Calu3 (cell line): ENCODE data around the gene DRC1. TPM values are rescaled to one million over a fixed set of nuclear protein-coding genes. Genes with fewer than 3 reads are reported as not detected.

Source experiments
- BruUV-seq: library from RNA; stranded (reverse); fragments of 400-500 nt; replicated peaks from 2 replicates; lab custom pipeline; 2021; lab: Mats Ljungman, UMichigan
- CTCF ChIA-PET: fragments of 300-600 bp; sonication (Branson Sonifier 250); formaldehyde crosslinking; loops from one replicate; lab custom pipeline; 2022; ENCODE audit warnings: antibody characterized with exemption; lab: Charles Lee
- DNase-seq: peaks from one replicate; pipeline ENCODE4 v3.0.0; 2022
- H3K27ac Mint-ChIP-seq: one replicate; pipeline ENCODE4 v1.8.0; 2022; ENCODE audit warnings: mixed read lengths; ENCODE audit not compliant: unreplicated experiment
- H3K27me3 Mint-ChIP-seq: one replicate; pipeline ENCODE4 v1.8.0; 2022; ENCODE audit warnings: mixed read lengths; ENCODE audit not compliant: unreplicated experiment
- H3K36me3 Mint-ChIP-seq: one replicate; pipeline ENCODE4 v1.8.0; 2022; ENCODE audit warnings: mild to moderate bottlenecking, moderate library complexity, mixed read lengths; ENCODE audit not compliant: insufficient read depth, unreplicated experiment
- H3K4me1 Mint-ChIP-seq: one replicate; pipeline ENCODE4 v1.8.0; 2022; ENCODE audit warnings: mild to moderate bottlenecking, low read depth, mixed read lengths; ENCODE audit not compliant: unreplicated experiment
- H3K4me3 Mint-ChIP-seq: one replicate; pipeline ENCODE4 v1.8.0; 2022; ENCODE audit warnings: mild to moderate bottlenecking, low read depth, moderate library complexity, mixed read lengths; ENCODE audit not compliant: unreplicated experiment
- H3K9me3 Mint-ChIP-seq: one replicate; pipeline ENCODE4 v1.8.0; 2022; ENCODE audit warnings: low read depth, mixed read lengths; ENCODE audit not compliant: unreplicated experiment
- CTCF ChIP-seq: fragments of 200-600 bp; IDR thresholded peaks from one replicate; pipeline ENCODE4 v1.8.0; 2022; ENCODE audit warnings: antibody characterized with exemption; ENCODE audit not compliant: unreplicated experiment
- intact Hi-C: fragments of 100-400 bp; cut with micrococcal nuclease; formaldehyde crosslinking; loops from one replicate; pipeline ENCODE4 v1.10.0; 2022; ENCODE audit not compliant: unreplicated experiment
- total RNA-seq: library from RNA; stranded (reverse); gene quantifications from 2 replicates; pipeline ENCODE4 v1.2.3, GENCODE V29; 2022

Gene DRC1
- total RNA-seq, 1 experiment from 2014 or later, result not detected

- BruUV-seq, result no TSS peak
- CTCF ChIA-PET, result no interaction called here
- no peaks in the 10 kb centered on the region for H3K36me3 Mint-ChIP-seq
- TF ChIP-seq CTCF, result no peak
- DNase-seq, result no peak
- no peaks in the 10 kb centered on the region for H3K9me3 Mint-ChIP-seq
- peaks cover 21% of the 10 kb centered on the region for H3K4me1 Mint-ChIP-seq
- intact Hi-C loops, result no loop called here
- H3K27me3 Mint-ChIP-seq, result no peaks in the 10 kb centered on the region
- H3K27ac Mint-ChIP-seq, result no peak overlapping the region
- no peak overlapping the region for H3K4me3 Mint-ChIP-seq
Observed at GRCh38 chr2:26432363-26432762, 30.6 kb downstream of the DRC1 start.

GRCh38 chr2:26432859-26433258, 31.1 kb downstream of the DRC1 start:
- Mint-ChIP-seq H3K9me3 (no peaks in the 10 kb centered on the region), H3K36me3 (no peaks in the 10 kb centered on the region), H3K27me3 (no peaks in the 10 kb centered on the region), H3K4me1 (peaks cover 21% of the 10 kb centered on the region), H3K4me3 (no peak overlapping the region), H3K27ac (no peak overlapping the region)
- CTCF ChIA-PET, result no interaction called here
- DNase-seq, result no peak
- no TSS peak for BruUV-seq
- intact Hi-C loops, result no loop called here
- no peak for TF ChIP-seq CTCF

- CTCF ChIA-PET, result no interaction called here
- no peaks in the 10 kb centered on the region for H3K27me3 Mint-ChIP-seq
Observed at GRCh38 chr2:26435106-26435505, 33.4 kb downstream of the DRC1 start.

GRCh38 chr2:26438526-26438925, 36.8 kb downstream of the DRC1 start:
- no TSS peak for BruUV-seq
- CTCF ChIA-PET, result no interaction called here
- no peak for DNase-seq

More at GRCh38 chr2:26435106-26435505, 33.4 kb downstream of the DRC1 start:
- Mint-ChIP-seq H3K9me3 (no peaks in the 10 kb centered on the region), H3K4me1 (peaks cover 16% of the 10 kb centered on the region), H3K36me3 (no peaks in the 10 kb centered on the region), H3K4me3 (no peak overlapping the region), H3K27ac (no peak overlapping the region)
- no peak for TF ChIP-seq CTCF
- no peak for DNase-seq
- intact Hi-C loops, result no loop called here
- no TSS peak for BruUV-seq

More at GRCh38 chr2:26438526-26438925, 36.8 kb downstream of the DRC1 start:
- no peaks in the 10 kb centered on the region for H3K27me3 Mint-ChIP-seq
- peaks cover 15% of the 10 kb centered on the region for H3K4me1 Mint-ChIP-seq
- intact Hi-C loops, result no loop called here
- no peak for TF ChIP-seq CTCF
- no peak overlapping the region for H3K27ac Mint-ChIP-seq
- no peak overlapping the region for H3K4me3 Mint-ChIP-seq
- no peaks in the 10 kb centered on the region for H3K36me3 Mint-ChIP-seq
- H3K9me3 Mint-ChIP-seq, result no peaks in the 10 kb centered on the region
